ENCODE data around the gene BAZ2B.

DNA sequence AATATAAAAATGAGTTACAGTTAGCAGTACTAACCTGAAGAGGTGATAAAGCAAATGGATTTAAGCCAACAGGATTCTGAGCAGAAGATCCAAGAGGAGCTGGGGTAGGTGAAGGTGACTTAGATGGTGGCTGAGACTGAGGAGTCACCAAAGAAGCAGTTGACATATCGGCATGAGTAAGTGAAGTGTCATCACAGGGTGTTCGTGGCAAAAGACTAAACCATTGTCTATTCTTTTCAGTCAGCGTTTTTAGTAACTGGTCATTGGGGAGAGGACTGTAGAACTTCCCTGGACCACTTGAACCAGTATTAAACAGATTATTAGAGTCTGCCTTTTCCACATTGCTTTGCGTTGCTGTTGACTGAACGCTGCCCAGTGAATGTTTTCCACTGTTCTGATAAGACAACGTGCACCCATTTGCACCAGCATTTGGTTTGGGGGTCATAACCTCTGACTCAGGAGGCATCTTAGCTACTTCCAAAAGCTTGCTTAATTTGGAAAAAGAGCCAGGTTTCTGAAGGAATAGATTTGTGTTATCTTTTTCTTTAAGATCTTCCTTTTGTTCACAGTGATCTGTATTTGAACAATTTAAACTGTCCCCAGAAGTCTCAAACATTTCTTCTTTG lies 266.6 kb downstream of the BAZ2B start:
- TF ChIP-seq EZH2 (optimal IDR thresholded peaks at IDR 0.05; ENCODE audit: low read depth, low read length): no peak
- TF ChIP-seq, protein P1, sequence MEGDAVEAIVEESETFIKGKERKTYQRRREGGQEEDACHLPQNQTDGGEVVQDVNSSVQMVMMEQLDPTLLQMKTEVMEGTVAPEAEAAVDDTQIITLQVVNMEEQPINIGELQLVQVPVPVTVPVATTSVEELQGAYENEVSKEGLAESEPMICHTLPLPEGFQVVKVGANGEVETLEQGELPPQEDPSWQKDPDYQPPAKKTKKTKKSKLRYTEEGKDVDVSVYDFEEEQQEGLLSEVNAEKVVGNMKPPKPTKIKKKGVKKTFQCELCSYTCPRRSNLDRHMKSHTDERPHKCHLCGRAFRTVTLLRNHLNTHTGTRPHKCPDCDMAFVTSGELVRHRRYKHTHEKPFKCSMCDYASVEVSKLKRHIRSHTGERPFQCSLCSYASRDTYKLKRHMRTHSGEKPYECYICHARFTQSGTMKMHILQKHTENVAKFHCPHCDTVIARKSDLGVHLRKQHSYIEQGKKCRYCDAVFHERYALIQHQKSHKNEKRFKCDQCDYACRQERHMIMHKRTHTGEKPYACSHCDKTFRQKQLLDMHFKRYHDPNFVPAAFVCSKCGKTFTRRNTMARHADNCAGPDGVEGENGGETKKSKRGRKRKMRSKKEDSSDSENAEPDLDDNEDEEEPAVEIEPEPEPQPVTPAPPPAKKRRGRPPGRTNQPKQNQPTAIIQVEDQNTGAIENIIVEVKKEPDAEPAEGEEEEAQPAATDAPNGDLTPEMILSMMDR (IDR thresholded peaks at IDR 0.05; ENCODE audit: low read length): no peak

All from MM.1S (cell line).